ENCODE results near the gene SKIL.
"Not testable (repeated sequence)": the region's sequence is repeated elsewhere in the genome, so short reads cannot be mapped to it uniquely, and the experiment has no call there.

Gene SKIL, protein sequence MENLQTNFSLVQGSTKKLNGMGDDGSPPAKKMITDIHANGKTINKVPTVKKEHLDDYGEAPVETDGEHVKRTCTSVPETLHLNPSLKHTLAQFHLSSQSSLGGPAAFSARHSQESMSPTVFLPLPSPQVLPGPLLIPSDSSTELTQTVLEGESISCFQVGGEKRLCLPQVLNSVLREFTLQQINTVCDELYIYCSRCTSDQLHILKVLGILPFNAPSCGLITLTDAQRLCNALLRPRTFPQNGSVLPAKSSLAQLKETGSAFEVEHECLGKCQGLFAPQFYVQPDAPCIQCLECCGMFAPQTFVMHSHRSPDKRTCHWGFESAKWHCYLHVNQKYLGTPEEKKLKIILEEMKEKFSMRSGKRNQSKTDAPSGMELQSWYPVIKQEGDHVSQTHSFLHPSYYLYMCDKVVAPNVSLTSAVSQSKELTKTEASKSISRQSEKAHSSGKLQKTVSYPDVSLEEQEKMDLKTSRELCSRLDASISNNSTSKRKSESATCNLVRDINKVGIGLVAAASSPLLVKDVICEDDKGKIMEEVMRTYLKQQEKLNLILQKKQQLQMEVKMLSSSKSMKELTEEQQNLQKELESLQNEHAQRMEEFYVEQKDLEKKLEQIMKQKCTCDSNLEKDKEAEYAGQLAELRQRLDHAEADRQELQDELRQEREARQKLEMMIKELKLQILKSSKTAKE

DNA sequence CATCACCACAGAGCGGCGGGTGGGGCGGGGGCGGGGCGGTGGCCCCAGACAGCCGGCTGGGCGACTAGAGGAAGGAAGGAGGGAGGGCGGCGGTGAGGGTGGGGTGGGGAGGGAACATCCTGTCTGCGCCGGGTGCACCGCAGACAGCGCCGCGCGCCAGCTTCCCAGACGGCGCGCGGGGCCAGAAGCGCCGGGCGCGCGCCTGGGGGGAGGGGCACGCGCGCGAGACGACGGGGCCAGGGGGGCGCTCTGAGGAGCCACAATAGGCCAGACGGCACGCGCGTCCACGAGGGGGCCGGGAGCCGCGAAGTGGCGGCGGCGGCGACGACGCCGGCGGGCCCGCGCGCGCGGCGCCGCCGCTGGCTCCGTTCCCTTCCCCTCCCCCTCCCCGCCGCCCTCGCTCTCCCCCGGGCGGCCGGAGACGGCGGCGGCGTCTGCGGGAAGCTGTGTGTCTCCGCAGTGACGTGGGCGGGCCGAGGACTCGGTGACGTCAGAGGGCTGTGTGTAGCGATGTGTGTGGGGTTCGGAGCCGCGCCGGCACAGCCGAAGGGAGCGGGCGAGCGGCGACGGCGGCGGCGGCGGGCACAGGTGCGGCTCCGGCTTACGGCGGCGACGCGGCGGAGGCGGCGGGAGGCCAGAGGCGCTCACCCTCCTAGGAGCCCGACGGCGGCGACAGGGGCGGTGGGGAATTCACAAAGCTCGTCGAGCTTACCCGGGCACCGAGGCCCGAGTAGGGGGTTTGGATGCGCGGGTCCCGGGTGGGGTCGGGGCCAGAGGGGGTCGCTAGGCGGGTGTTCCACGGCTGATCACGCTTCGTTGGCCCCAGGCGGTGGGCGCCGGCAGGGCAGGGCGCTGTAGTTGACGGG lies at the start of gene SKIL:
SKIL (plus strand) TSS at position 540 of the 866 bp plus-strand sequence. CDS start 2,617 bp downstream, outside the sequence.
- H3K4me3 ChIP-seq (ENCODE audit: low read length), result peak within 1 kb of the TSS; percentile 97
- TF ChIP-seq ZNF274 (IDR thresholded peaks at IDR 0.05; ENCODE audit: low read depth, low read length), result no peak

DNA sequence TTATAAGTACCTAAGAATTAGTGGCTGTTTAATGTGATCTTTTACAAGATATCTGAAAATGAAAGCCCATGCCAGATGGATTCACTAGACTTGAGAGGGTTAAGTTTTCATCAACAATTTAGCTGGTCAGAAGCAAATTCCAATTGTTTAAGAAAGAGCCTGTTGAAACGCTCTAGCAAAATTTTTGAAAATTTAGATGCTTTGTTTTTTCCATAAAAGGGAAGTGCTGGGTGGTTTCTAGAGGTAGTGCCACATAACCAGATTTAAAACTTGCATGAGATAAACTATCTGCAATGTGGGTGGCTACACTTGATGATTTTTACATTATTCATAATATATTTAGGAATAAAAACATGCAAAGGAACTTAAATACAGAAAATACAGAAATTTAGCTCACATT lies 48.5 kb upstream of the SKIL start:
- TF ChIP-seq ZNF274 (IDR thresholded peaks at IDR 0.05; ENCODE audit: low read depth, low read length), result no peak
- H3K4me3 ChIP-seq (ENCODE audit: low read length), result no peak overlapping the region

DNA sequence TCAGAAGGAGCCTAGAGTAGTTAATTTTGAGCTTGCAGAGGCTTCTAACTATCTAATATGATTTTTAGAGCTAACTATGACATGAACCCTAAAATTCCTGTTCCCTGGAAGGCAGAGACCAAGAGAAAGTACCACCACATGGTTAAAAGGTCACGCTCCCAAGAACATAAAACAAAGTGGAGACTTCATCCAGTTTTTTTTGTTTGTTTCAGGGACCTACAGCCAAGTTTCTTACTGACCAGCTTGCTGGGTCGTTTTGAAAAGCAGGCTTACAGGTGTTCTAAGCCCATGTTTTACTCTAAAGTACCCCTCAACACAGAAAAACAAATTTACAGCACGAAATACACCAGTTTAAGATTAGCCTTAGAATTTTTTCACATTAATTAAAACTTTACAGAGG lies 39.6 kb upstream of the SKIL start:
- no peak for TF ChIP-seq ZNF274 (IDR thresholded peaks at IDR 0.05; ENCODE audit: low read depth, low read length)
- no peak overlapping the region for H3K4me3 ChIP-seq (ENCODE audit: low read length)

DNA sequence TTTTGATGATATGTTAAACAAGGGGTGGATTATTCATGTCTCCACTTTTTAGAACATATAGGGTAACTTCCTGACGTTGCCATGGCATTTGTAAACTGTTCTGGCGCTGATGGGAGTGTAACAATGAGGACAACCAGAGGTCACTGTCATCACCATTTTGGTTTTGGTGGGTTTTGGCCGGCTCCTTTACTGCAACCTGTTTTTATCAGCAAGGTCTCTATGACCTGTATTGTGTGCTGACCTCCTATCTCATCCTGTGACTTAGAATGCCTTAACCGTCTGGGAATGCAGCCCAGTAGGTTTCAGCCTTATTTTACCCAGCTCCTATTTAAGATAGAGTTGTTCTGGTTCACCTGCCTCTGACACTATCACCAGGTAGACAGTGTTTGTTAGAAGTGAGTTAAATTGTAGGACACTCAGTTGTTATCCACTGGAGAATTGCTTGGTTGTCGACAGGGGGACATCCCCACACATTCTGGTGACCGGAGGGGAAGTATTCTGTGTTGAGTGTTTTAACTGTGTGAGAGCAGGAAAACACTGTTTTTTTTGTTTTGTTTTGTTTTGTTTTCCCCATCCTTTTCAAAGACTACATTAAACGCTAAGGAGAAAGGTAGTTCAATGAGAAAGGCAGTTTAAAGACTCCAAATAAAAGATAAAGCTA lies 36.9 kb upstream of the SKIL start:
- TF ChIP-seq ZNF274 (IDR thresholded peaks at IDR 0.05; ENCODE audit: low read depth, low read length), result no peak
- H3K4me3 ChIP-seq (ENCODE audit: low read length), result no peak overlapping the region

DNA sequence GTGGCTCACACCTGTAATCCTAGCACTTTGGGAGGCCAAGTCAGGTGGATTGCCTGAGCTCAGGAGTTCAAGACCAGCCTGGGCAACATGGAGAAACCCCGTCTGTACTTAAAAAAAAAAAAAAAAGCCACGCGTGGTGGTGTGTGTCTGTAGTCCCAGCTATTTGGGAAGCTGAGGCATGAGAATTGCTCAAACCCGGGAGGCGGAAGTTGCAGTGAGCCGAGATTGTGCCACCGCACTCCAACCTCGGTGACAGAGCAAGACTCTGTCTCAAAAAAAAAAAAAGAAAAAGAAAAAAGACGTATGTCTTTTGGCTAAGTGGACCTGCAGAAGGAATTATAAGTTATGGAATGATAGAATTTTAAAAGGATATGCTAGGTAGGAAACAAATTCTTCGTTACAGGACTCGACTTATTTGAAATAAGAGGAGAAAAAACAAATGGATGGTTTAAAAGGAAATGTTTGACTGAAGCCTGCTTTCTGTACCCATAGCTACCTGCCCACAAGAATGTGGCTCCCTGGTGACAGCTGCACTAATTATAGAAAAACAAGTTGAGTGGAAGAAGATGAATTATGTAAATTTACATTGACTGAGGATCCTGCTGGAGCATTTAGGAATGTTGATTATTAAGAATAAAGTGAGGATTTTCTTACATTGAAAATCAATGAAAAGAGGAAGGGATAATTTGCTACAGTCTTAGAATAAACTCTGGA lies 36.0 kb upstream of the SKIL start:
- no peak for TF ChIP-seq ZNF274 (IDR thresholded peaks at IDR 0.05; ENCODE audit: low read depth, low read length)
- H3K4me3 ChIP-seq (ENCODE audit: low read length), result no peak overlapping the region

- no peak for TF ChIP-seq ZNF274 (IDR thresholded peaks at IDR 0.05; ENCODE audit: low read depth, low read length)
- H3K4me3 ChIP-seq (ENCODE audit: low read length), result no peak overlapping the region
These were observed 34.8 kb upstream of the SKIL start for GRCh38 chr3:170322566-170323269.

- H3K4me3 ChIP-seq (ENCODE audit: low read length), result no peak overlapping the region
- TF ChIP-seq ZNF274 (IDR thresholded peaks at IDR 0.05; ENCODE audit: low read depth, low read length), result no peak
These were observed 34.2 kb upstream of the SKIL start for GRCh38 chr3:170323331-170323730.

DNA sequence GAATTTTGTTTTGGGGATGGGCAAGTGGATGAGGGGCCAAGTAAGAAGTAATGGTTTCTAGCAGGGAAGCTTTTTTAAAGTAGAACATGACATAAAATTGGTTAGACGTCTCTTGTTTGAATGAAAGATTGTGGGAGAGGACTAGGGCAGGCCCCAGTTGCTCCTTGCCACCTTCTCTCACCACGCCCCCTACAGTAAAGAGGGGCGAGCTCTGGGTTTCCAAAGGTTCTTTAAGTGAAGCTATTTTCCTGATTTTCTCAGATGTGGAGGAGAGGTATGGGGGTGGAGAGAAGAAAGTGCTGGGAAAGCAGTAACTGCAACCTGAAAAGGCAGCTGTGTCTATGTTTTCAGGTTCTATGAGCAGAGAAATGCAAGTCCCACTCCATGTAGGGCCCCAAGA lies 32.6 kb upstream of the SKIL start:
- TF ChIP-seq ZNF274 (IDR thresholded peaks at IDR 0.05; ENCODE audit: low read depth, low read length), result no peak
- no peak overlapping the region for H3K4me3 ChIP-seq (ENCODE audit: low read length)

DNA sequence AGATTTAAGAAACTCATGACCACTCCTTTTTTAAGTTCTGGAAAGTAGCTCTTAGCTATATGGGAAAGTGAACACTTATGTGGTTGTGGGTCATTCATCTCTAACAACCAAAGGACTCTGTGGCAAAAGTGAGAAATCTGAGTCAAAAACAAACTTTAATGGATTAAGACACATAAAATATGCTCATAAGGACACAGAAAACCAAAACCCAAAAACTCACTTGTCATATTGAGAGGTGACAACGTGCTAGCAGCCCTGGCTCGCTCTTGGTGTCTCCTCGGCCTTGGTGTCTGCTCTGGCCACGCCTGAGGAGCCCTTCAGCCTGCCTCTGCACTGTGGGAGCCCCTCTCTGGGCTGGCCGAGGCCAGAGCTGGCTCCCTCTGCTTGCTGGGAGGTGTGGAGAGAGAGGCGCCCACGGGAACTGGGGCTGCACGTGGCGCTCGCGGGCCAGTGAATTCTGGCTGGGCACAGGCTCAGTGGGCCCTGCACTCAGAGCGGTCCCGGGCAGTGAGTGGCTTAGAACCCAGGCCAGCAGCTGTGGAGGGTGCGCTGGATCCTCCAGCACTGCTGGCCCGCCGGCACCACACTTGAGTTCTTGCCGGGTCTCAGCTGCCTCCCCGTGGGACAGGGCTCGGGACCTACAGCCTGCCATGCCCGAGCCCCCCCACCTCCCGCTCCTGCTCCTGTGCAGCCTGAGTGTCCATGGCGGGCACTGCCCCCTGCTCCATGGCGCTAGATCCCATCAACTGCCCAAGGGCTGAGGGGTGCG lies 30.3 kb upstream of the SKIL start:
- H3K4me3 ChIP-seq (ENCODE audit: low read length), result no peak overlapping the region
- no peak for TF ChIP-seq ZNF274 (IDR thresholded peaks at IDR 0.05; ENCODE audit: low read depth, low read length)

DNA sequence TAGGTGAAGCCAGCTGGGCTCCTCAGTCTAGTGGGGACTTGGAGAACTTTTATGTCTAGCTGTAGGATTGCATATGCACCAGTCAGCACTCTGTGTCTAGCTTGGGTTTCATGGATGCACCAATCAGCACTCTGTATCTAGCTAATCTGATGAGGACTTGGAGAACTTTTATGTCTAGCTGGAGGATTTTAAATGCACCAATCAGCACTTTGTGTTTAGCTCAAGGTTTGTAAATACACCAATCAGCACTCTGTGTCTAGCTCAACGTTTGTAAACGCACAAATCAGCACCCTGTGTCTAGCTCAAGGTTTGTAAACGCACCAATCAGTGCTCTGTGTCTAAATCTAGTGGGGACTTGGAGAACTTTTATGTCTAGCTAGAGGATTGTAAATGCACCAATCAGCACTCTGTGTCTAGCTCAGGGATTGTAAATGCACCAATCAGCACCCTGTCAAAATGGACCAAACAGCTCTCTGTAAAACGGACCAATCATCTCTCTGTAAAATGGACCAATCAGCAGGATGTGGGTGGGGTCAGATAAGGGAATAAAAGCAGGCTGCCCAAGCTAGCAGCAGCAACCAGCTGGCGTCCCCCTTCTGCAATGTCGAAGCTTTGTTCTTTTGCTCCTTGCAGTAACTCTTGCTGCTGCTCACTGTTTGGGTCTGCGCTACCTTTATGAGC lies 29.5 kb upstream of the SKIL start:
- not testable (repeated sequence) for H3K4me3 ChIP-seq (ENCODE audit: low read length)

- no peak overlapping the region for H3K4me3 ChIP-seq (ENCODE audit: low read length)
- no peak for TF ChIP-seq ZNF274 (IDR thresholded peaks at IDR 0.05; ENCODE audit: low read depth, low read length)
These were observed 27.1 kb upstream of the SKIL start for GRCh38 chr3:170330366-170330765.

DNA sequence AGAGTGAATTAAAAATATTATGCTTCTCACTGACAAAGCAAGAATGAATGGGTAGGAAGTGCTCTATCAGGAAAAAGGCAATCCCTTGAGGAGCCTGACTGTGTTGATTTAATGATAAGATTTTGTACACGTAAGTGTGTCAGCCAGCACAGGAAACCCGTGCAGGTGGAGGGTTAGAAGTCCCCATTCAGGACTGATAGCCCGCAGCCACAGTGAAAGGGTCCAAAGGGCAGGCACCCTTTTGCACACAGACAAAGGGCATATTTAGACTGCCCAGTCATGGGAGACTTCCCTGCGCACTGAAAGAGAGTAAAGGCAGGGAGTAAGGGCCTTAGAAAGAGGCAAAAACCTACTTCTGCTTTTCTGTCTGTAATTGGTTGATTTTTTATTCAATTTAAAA lies 26.4 kb upstream of the SKIL start:
- TF ChIP-seq ZNF274 (IDR thresholded peaks at IDR 0.05; ENCODE audit: low read depth, low read length), result no peak
- no peak overlapping the region for H3K4me3 ChIP-seq (ENCODE audit: low read length)
